GM12872 (cell line): ENCODE measurements around the gene WDTC1.

Source experiments
- TF ChIP-seq, protein P1 (sequence below): IDR thresholded peaks from 3 replicates; pipeline ENCODE4 v1.5.1; 2011; ENCODE audit warnings: low read depth, mild to moderate bottlenecking, low read length, moderate library complexity; ENCODE audit not compliant: insufficient read depth

Gene WDTC1

DNA sequence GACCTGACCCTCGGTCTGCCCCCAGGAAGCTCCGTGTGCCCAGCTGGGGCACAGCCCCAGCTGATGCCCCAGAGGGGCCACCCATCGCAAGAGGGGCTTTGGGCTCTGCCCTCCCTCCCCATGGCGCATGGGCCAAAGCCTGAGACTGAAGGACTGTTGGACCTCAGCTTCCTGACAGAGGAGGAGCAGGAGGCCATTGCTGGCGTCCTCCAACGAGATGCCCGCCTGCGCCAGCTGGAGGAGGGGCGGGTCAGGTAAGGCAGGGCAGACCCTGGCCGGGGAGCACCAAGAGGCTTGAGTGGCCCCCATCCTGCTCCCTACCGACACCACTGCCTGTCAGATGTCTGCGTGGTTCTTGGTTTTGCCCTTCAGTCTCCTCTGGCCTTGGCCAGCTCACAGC lies 110.8 kb downstream of the WDTC1 start:
- TF ChIP-seq, protein P1, sequence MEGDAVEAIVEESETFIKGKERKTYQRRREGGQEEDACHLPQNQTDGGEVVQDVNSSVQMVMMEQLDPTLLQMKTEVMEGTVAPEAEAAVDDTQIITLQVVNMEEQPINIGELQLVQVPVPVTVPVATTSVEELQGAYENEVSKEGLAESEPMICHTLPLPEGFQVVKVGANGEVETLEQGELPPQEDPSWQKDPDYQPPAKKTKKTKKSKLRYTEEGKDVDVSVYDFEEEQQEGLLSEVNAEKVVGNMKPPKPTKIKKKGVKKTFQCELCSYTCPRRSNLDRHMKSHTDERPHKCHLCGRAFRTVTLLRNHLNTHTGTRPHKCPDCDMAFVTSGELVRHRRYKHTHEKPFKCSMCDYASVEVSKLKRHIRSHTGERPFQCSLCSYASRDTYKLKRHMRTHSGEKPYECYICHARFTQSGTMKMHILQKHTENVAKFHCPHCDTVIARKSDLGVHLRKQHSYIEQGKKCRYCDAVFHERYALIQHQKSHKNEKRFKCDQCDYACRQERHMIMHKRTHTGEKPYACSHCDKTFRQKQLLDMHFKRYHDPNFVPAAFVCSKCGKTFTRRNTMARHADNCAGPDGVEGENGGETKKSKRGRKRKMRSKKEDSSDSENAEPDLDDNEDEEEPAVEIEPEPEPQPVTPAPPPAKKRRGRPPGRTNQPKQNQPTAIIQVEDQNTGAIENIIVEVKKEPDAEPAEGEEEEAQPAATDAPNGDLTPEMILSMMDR: no peak

DNA sequence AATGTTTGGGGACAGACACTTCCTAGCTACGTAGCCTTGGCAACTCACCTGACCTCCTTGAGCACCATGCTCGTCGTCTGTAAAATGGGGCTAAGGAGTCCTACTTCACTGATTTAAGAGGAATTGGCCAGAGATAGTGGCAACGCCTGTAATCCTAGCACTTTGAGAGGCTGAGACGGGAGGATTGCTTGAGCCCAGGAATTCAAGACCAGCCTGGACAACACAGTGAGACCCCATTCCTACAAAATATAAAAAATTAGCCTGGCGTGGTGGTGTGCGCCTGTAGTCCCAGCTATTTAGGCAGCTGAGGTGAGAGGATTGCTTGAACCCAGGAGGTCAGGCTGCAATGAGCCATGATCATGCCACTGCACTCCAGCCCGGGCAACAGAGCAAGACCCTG lies 111.9 kb downstream of the WDTC1 start:
- TF ChIP-seq, protein P1: no peak

DNA sequence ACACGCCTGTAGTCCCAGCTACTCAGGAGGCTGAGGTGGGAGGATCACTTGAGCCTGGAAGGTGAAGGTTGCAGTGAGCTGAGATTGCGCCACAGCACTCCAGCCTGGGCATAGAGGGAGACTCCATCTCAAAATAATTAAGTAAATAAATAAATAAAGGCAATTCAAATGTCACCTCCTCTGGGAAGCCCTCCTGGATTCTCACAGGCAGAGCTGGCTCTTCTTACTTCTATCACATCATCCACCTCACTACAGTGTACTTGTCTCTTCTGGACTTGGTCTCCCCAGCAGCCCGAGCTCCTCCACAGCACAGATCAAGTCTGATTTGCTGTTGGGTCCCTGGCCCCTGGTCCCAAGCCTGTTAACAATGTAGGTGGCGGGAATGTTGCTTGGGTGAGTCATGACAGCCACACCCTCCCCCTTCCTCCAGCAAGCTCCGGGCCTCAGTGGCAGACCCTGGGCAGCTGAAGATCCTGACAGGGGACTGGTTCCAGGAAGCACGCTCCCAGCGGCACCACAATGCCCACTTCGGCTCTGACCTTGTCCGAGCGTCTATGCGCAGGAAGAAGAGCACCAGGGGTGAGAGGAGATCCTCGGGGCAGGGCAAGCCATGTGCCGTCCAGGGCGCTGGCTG lies 112.7 kb downstream of the WDTC1 start:
- TF ChIP-seq, protein P1: no peak

DNA sequence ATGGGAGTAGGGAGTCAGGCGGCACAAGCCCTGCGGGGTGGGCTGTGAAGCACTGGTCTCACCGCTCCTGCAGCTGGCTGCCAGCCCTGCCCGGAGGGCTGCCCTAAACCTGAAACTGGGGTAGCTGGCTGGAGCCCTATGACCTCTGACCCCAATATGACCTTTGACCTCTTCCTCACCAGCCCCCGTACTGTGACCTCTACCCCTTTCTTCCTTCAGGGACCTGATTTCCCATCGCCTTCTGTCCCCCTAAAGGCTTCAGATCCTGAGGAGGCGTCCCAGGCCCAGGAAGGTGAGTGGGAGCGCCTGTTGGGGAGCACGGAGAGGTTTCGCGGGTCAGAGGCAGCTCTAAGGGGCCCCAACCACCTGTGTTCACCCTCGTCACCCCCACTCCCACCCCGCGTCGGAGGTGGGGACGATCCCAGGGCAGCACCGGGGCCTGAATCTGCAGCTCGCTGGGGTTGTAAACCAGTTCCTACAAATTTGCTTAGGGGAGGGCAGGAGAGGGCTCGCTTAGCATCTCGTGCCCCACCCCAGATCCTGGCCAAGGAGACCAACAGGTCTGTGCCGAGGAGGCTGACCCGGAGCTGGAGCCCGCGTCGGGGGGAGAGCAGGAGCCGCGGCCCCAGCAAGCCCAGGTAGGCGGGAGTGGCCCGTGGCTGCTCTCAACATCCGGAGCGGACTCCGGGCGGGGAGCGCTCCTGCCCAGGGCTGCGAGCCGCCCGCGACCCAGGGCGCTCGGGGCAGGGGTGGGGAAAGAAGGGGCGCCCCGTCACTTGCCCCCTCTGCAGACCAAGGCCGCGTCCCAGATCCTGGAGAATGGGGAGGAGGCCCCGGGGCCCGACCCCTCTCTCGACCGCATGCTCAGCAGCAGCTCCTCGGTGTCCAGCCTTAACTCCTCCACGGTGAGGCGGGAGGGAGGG lies 114.7 kb downstream of the WDTC1 start:
- TF ChIP-seq, protein P1: no peak

DNA sequence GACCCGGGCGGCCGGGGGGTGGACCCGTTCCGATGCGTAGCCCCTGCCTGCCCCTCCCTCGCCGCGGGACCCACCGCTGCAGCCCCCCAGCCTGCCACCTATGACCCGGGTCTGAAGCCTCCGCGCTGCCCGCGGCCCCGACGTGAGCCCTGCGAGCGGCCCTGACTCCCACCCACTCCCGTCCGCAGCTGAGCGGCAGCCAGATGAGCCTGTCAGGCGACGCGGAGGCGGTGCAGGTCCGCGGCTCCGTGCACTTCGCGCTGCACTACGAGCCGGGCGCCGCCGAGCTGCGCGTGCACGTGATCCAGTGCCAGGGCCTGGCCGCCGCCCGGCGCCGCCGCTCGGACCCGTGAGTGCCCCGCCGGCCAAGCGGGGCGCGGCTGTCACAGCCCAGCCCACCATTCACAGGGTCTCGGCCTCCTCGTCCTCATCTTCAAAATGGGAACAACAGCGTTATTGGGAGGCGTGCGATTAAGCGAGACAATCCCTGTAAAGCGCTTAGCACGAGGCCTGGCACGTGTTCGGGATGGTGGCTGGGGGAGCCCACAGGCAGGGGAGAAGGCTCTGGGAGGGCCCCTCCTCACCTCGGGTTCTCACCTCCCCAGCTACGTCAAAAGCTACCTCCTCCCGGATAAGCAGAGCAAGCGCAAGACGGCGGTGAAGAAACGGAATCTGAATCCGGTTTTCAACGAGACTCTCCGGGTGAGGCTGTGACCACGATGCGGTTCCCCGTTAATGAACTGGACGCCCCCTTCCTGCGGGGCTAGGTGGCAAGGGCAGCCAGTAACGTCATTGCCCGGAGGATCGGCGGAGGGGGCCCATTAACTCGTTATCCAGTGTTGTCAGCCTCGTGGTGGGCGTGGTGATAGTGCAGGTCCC lies 115.6 kb downstream of the WDTC1 start:
- TF ChIP-seq, protein P1: no peak

DNA sequence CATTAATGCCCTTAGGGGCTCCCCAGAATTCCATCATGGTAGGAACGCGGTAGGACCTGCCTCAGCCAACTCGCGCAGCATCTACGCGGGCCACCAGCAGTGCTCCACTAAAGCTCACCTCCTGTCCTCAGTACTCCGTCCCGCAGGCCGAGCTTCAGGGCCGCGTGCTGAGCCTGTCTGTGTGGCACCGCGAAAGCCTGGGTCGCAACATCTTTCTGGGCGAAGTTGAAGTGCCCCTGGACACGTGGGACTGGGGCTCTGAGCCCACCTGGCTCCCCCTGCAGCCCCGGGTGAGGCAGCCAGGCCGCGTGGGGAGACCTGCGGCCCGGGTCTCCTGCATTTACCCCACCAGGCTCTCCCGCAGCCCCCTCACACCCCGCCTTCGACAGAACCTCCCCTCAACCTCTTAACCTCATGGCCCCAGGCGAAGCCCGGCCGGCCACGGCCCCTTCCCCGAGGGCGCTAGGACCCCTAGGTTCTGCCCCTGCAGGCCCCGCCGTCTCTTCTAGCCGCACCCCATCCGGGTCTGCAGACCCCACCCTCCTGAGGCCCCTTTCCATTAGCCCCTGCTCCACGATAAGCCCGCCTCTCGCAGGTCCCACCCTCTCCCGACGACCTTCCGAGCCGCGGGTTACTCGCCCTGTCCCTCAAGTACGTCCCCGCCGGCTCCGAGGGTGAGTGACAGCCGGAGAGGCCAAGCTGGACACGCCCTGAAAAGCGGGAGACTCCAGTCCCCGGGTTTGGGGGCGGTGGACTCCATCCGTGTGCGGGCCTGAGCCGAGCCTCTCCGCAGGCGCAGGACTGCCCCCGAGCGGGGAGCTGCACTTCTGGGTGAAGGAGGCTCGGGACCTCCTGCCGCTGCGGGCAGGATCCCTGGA lies 116.5 kb downstream of the WDTC1 start:
- TF ChIP-seq, protein P1: no peak
